Superior temporal gyrus (tissue), 1 donor: ENCODE measurements around the gene BEST4.
A peak's percentile ranks its signal among the peaks of the same experiment; 100 is the strongest.
"Not testable (repeated sequence)": the region's sequence is repeated elsewhere in the genome, so short reads cannot be mapped to it uniquely, and the experiment has no call there.

ENCODE experiments used
- DNase-seq: peaks from one replicate; pipeline ENCODE4 v3.0.0-alpha.2; 2016; ENCODE audit errors: extremely low spot score

The BEST4 gene

GRCh38 chr1:44802306-44803061 is 14.5 kb upstream of the BEST4 start:
- no peak for DNase-seq

DNA sequence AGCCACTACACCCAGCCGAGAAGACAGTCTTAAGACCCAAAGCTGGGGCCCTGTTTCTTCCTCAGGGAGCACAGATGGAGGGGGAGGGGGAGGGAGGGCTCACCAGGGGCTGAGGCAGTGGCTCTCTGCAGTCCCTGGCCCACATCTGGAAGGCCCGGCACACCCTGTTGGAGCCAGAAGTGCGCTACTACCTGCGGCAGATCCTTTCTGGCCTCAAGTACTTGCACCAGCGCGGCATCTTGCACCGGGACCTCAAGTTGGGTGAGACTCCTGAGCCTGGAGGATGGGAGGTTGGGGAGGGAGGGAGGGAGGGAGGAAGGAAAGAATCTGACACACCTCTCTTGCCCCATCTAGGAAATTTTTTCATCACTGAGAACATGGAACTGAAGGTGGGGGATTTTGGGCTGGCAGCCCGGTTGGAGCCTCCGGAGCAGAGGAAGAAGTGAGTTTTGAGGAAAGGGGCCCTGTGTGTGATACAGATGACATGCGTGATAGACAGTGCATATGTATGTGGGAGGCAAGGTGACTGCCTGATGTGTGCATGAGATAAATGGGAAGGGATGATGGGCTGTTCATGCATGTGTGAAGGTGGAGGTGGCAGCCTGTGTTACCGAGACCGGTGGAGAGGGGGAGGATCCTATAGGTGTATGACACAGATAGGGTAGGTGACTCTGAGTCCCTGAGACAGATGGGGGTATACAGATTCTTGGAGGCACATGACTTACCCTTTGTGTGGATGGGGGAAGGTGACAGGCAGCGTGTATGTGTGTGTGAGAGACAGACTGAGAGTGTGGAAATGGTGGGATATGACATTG is 13.7 kb upstream of the BEST4 start:
- DNase-seq = no peak

- DNase-seq = peak; percentile 96
These were observed 12.0 kb upstream of the BEST4 start, which contains the start of gene PLK3 for GRCh38 chr1:44799770-44800584. PLK3 (plus strand) TSS chr1:44800377; CDS start chr1:44800464, 87 bp downstream.

GRCh38 chr1:44798481-44799365 is 10.8 kb upstream of the BEST4 start:
- no peak for DNase-seq

GRCh38 chr1:44797886-44798285 is 9.9 kb upstream of the BEST4 start:
- DNase-seq = not testable (repeated sequence)

- no peak for DNase-seq
These were observed 4.9 kb upstream of the BEST4 start for GRCh38 chr1:44792736-44793502.

GRCh38 chr1:44790968-44791801 is 3.2 kb upstream of the BEST4 start:
- no peak for DNase-seq

- DNase-seq = no peak
These were observed 464 bp downstream of the BEST4 start for GRCh38 chr1:44787506-44787905.

GRCh38 chr1:44786841-44787426 is 1.0 kb downstream of the BEST4 start:
- no peak for DNase-seq

- DNase-seq = no peak
These were observed 1.7 kb downstream of the BEST4 start for GRCh38 chr1:44786138-44786840.

DNA sequence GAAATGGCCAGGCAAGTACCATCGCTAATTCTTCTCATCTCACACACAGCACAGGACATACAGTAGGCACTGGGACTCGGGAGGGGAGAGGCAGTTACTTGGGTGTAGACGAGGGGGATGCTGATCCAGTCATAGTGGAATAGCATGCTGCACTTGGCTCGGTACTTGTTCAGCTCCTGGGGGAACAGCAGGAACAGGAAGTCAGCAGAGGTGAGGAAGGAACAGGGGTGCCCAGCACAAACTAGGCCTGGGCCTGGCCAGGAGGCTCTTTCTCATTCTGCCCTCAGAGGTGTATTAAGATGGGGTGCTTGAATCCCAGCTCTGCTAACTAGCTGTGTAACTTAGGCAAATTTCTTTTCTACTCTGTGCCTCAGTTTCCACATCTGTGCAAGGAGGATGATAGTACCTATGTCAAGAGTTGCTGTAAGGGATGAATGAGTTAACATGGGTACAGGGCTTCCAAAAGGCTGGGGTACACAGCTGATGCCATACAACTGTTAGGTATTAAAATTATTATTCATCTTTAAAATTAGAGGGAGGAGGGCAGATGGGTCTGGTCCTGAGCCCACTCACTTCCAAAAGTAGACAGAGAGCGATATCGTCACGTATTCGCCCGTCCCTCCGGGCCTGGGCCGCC is 2.4 kb downstream of the BEST4 start:
- no peak for DNase-seq

DNA sequence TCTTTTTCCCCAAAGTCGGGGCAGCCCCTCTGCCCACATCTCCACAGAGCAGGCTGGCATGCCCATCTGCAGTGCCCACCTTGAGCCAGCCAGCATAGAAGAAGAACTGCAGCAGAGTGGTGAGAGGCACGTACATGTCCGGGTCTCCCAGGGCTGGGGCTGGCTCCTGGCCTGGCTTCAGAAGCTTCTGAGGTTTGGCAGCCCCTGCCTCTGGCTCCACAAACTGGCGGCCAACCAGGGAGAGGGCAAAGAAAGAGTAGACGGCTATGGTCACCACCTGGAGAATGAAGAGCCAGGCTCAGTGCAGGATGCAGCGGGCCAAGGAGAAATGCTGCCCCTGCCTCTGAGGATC is 3.0 kb downstream of the BEST4 start:
- DNase-seq = no peak

DNA sequence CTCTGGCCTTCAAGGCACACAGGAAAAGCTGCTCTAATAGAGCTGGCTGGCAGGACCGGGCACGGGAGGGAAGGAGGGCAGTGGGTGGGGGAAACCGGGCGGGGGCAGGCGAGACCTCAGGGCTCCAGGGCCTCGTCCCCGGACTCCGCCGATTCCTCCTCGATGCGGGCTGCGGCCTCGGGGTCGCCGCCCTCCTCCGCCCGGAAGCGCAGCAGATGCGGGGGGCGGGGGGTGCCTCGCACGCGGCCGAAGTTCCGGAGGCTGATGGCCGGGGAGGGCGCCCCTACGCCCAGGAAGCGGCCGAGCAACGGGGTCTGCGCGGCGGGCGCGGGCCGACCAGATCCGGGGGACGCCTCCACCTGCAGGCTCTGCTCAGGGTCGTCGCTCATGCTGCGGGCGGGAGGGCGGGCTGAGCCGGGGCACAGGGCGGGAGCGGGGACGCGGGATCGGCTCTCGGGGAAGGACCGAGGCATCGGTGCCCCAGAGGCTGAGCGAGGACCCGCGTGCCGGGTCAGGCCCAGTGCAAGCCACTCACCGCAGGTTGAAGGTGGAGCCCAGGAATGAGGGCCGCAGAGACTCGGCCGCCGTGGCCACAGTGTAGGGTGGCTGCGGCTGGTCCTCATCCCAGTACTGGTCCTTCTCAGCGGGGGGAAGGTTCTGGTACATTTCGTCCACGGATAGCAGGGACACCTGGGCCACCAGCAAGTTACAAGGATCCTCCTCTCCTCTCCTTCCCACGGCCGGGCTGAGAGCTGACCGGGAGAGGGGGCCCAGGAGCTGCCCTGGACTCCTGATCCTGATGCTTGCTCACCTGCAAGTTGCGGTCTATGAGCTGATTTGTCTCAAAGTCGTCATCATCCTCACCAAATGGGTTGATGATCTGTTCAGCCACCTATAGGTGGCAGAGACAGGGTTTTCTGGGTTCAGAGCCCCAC is 3.6 kb downstream of the BEST4 start:
- DNase-seq = no peak

GRCh38 chr1:44783697-44784093 is 4.3 kb downstream of the BEST4 start:
- DNase-seq = no peak

GRCh38 chr1:44780583-44781121 is 7.3 kb downstream of the BEST4 start:
- DNase-seq = no peak

GRCh38 chr1:44778705-44779576 is 9.0 kb downstream of the BEST4 start:
- no peak for DNase-seq
